Astrocyte of the hippocampus (primary cell): ENCODE results near the gene COG5.
"Not testable (repeated sequence)": the region's sequence is repeated elsewhere in the genome, so short reads cannot be mapped to it uniquely, and the experiment has no call there.

Experiments
- DNase-seq: peaks from one replicate; pipeline ENCODE4 v3.0.0; 2011; ENCODE audit warnings: low read depth, low spot score

Gene COG5

GRCh38 chr7:107160389-107160788 is 403.3 kb downstream of the COG5 start:
- DNase-seq = no peak

- DNase-seq = no peak
Observed at GRCh38 chr7:107158028-107158427, 405.7 kb downstream of the COG5 start.

GRCh38 chr7:107157091-107157490 is 406.6 kb downstream of the COG5 start:
- no peak for DNase-seq

GRCh38 chr7:107155726-107156125 is 408.0 kb downstream of the COG5 start:
- DNase-seq = not testable (repeated sequence)

GRCh38 chr7:107154826-107155225 is 408.9 kb downstream of the COG5 start:
- DNase-seq = no peak

GRCh38 chr7:107152011-107152410 is 411.7 kb downstream of the COG5 start:
- DNase-seq = peak; percentile 34
